ENCODE data around the gene SPECC1.

The SPECC1 gene

DNA sequence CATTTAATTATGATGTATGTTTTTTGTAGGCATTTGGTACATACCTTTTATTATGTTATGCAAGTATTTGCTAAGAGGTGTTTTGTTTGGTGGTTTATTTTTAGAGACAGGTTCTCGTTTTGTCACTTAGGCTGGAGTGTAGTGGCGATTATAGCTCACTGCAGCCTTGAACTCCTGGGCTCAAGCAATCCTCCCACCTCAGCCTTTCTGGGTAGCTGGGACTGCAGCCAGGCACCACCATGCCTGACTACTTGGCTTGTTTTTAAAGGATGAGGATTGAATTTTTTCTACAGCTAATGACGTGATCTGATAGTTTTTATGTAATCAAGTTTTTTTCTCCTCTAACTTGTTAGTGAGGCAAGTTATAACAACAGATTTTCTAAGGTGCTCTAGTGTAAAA is 199.6 kb downstream of the SPECC1 start:
- TF ChIP-seq, protein P1, sequence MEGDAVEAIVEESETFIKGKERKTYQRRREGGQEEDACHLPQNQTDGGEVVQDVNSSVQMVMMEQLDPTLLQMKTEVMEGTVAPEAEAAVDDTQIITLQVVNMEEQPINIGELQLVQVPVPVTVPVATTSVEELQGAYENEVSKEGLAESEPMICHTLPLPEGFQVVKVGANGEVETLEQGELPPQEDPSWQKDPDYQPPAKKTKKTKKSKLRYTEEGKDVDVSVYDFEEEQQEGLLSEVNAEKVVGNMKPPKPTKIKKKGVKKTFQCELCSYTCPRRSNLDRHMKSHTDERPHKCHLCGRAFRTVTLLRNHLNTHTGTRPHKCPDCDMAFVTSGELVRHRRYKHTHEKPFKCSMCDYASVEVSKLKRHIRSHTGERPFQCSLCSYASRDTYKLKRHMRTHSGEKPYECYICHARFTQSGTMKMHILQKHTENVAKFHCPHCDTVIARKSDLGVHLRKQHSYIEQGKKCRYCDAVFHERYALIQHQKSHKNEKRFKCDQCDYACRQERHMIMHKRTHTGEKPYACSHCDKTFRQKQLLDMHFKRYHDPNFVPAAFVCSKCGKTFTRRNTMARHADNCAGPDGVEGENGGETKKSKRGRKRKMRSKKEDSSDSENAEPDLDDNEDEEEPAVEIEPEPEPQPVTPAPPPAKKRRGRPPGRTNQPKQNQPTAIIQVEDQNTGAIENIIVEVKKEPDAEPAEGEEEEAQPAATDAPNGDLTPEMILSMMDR (IDR thresholded peaks at IDR 0.05): no peak

DNA sequence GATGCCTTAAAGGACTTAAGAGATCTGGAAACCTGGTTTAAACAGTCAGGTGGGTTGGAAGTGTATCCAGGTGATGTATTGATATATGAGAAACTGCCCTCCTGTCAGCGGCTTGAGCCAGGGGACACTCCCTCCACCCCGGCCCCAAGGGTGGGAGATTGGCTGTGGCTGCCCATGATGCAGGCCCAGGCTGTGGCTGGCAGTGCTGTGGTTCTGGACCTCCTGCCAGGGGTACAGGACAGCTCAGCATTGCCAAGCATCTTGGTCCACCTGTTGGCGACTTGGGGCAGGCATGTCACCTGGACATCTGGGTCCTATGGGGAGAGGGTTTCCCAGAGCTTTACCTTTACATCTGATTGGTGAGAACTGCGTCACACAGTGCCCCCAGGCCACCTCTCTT is 201.0 kb downstream of the SPECC1 start:
- TF ChIP-seq, protein P1 (IDR thresholded peaks at IDR 0.05): no peak

DNA sequence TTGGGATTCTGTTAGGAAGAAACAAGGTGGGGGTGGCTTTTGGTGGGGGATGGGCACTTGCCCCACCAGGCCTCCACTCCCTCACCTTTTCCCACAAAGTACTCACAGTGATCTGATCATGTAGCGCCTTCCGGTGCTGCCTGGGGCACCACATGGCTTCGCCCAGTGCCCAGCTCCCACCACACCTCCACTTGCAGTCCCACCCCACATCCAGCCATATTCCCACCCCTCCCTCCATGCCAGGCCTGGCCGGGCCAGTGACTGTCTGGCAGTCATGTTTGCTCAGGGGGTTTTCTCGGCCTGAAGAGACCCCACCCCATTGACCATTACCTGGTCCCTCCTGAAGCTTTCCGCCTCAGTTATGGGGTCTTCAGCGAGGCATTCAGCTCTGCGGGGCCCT is 201.5 kb downstream of the SPECC1 start:
- TF ChIP-seq, protein P1 (IDR thresholded peaks at IDR 0.05): no peak

DNA sequence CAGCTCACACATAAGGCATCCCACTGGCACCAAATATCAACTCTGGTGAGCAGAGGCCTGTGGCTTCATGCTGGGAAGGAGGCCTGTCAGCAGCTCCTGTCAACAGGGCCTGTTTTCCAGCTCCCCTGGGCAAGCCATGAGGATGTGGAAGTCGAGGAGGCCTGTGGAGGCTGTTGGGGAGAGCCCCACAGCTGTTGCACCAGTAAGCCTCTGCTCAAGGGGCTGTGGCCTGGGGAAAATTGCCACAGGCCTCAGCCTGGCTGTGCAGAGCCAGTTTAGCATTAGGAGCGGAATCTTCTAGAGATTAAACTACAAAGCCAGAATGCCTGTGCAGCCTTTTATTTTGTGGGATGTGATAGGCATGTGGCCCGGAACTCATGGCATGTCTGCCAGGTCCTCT is 202.1 kb downstream of the SPECC1 start:
- TF ChIP-seq, protein P1 (IDR thresholded peaks at IDR 0.05): no peak

DNA sequence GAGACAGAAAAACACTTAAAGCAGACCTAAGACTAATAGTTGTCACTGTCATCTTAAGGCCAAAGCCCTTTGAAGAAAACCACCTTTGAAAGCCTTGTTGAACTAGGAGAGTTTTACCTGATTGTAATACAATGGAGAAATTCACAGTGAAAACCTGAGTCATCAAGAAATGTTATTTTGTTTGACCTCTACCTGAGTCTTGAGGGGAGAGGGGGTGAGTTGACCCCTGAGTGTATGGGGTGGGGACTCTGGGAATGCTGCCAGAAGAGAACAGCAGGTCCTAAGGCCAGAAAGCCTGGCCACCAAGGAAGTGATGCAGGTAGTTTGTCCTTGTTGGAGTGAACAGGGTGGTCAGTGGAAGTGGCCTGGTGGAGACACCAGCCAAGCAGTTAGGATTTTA is 204.3 kb downstream of the SPECC1 start:
- TF ChIP-seq, protein P1 (IDR thresholded peaks at IDR 0.05): no peak

DNA sequence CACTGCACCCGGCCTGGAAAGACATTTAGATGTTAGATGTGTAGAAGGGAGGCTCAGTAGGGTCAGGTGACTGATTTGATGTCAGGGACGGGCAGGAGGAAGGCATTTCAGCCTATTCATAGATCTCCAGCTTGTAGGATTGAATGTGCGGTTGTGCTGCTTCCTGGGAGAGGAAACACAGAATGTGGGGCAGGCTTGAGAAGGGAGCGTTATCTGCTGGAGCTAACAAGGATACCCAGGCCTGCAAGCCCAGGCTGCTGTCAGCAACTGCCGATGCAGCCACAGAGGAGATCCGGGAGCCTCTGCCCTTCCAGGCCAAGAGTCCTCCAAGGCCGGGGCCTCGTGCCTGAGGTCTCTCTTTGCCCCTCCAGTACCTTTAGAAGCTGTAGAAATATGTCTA is 205.6 kb downstream of the SPECC1 start:
- TF ChIP-seq, protein P1 (IDR thresholded peaks at IDR 0.05): no peak

DNA sequence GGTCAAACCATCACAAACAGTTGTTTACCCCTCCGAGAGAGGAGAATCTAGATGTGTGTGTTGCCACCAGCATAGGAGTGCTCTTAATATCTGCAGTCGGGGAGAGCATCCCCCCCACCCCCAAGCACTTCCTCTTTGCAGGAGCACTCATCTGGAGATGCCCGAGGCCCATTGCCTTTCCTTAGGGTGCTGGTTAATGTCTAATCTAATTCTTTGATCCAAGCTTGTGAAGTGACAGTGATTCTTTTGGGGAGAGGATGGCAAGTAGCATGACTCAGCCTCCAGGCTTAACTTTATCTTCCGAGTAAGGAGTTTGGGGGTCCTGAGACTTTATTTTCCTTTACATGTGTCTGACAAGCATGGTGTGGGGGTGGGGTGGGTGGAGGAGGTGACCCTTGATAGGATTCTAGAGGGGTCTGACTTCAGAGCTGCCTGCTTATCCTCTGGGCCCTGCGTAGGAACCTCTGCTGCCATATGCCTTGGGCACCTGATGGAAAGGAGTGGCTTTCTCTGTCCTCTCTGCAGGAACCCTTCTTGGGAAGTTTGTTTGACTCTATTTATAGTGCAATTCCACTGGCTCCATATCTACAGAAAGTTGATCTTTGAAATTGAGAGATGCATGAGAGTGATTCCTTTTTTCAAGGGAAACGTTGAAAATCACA is 207.1 kb downstream of the SPECC1 start:
- TF ChIP-seq, protein P1 (IDR thresholded peaks at IDR 0.05): no peak

DNA sequence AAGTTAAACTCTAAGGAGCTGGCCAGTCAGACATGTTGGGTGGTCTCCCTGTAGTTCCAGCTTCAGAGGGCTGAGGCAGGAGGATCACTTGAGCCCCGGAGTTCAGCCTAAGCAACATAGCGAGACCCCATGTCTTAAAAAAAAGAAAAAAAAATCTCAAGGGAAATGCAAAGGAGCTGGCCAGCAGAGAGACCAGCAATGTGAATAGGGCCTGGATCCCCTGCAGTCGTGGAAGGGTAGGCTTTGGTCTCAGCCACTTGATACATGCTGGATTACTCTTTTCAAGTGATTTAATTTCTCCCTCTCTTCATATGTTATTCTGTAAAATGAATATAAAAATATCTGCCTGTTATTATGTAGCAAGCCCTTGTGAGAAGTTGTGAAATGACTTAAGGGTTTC is 207.7 kb downstream of the SPECC1 start:
- TF ChIP-seq, protein P1 (IDR thresholded peaks at IDR 0.05): no peak
